Activated T-cell treated with anti-CD3 and anti-CD28 coated beads, Interleukin-2, amount 50 U/mL, for 72 hours (primary cell): Measurements from ENCODE around the gene KIAA1958. TPM values are rescaled to one million over a fixed set of nuclear protein-coding genes. Genes with fewer than 3 reads are reported as not detected.

Experiments
- ATAC-seq, 2 donors: fragments of 150-1000 bp; cut with Tn5 transposase; replicated peaks in 1 of 2; 2 replicates each; pipeline ENCODE4 v1.10.0; 2021; ENCODE audit warnings: moderate library complexity in 2 of 2, mild to moderate bottlenecking in 1 of 2
- DNase-seq, 2 donors: peaks; one replicate each; pipeline ENCODE4 v3.0.0; 2021 to 2022; ENCODE audit warnings: mixed read lengths in 1 of 2
- H3K27ac Mint-ChIP-seq: one replicate; pipeline ENCODE4 v1.8.0; 2022; ENCODE audit warnings: mild to moderate bottlenecking, moderate library complexity, mixed read lengths
- H3K27me3 Mint-ChIP-seq: one replicate; pipeline ENCODE4 v1.8.0; 2022; ENCODE audit warnings: low read depth, mixed read lengths
- H3K36me3 Mint-ChIP-seq, 2 donors: one replicate each; pipeline ENCODE4 v1.8.0; 2022; ENCODE audit warnings: mixed read lengths in 2 of 2, mild to moderate bottlenecking in 1 of 2; ENCODE audit not compliant: insufficient read depth in 2 of 2
- H3K4me1 Mint-ChIP-seq: one replicate; pipeline ENCODE4 v1.8.0; 2022; ENCODE audit warnings: low read depth, mixed read lengths
- H3K4me3 Mint-ChIP-seq, 2 donors: one replicate each; pipeline ENCODE4 v1.8.0; 2022; ENCODE audit warnings: mild to moderate bottlenecking in 2 of 2, mixed read lengths in 2 of 2, moderate library complexity in 2 of 2
- H3K9me3 Mint-ChIP-seq, 2 donors: one replicate each; pipeline ENCODE4 v1.8.0; 2022; ENCODE audit warnings: mixed read lengths in 2 of 2
- total RNA-seq, 2 donors: library from RNA; stranded (reverse); gene quantifications; one replicate each; pipeline ENCODE4 v1.2.3, GENCODE V29; 2022

Gene KIAA1958
- total RNA-seq, 2 donors from 2014 or later = 11.2 to 12.9 TPM

DNA sequence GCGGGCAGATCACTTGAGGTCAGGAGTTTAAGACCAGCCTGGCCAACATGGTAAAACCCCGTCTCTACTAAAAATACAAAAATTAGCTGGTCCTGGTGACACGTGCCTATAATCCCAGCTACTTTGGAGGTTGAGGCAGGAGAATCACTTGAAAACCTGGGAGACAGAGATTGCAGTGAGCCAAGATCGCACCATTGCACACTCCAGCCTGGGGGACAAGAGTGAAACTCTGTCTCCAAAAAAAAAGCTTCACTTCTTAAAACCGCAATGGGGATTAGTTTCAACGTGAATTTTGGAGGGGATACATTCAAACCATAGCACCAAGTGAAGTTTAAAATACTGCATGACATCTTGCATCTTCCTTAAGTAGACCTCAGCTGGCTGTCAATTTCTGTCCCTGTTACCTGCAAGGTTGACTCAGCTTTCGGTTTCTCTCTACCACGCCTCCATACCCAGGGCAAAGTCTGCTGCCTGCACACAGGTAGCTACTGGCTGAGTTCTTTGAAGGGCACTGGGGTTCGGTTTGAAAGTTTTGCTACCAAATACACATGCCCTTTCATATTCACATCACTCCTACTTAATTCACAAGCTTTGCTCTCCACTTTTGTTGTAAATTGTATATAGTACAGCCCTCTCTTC lies 69.3 kb downstream of the KIAA1958 start:
- Mint-ChIP-seq H3K9me3 (no peaks in the 10 kb centered on the region), H3K36me3 (no peaks in the 10 kb centered on the region), H3K27me3 (no peaks in the 10 kb centered on the region), H3K4me3 (no peak overlapping the region), H3K4me1 (peaks cover 12% of the 10 kb centered on the region), H3K27ac (no peak overlapping the region)
- DNase-seq (peak in 1 of 2 donors; percentile 4), ATAC-seq (peak; percentile 52 to 60)

DNA sequence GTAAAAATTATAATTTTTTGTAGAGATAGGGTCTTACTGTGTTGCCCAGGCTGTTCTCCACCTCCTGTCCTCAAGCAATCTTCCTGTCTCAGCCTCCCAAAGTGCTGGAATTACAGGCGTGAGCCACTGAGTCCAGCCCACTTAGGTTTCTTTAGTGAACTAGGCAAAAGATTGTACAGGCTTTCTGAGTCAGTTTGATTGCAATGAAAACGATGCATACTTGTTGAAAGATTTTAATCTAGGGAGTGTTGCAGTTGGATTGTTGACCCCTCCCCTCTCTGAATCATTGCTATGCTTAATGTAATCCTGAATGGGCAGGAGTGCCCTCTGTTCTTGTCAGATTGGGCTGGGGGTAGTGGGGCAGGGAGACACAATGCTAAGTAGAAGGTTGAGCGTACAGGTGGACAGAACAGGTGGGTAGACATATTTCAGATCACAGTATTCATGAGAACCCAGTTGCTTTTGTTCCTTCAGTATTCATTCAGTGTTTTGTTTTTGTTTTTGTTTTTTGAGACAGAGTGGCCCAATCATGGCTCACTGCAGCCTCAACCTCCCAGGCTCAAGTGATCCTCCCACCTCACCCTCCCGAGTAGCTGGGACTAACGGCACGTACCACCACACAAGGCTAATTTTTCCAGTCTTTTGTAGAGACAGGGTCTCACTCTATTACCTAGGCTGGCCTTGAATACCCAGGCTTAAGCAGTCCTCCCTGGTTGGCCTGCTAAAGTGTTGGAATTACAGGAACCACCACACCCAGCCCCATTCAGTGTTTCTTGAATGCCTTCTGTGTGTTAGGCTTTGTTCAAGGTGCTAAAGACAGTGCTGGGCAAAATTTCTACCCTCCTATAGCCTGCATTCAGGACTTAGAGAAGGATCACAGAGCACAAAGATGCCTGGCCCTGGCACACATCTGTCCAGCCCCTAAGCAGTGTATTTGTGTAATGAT lies 70.1 kb downstream of the KIAA1958 start:
- H3K27me3 Mint-ChIP-seq = no peaks in the 10 kb centered on the region
- H3K9me3 Mint-ChIP-seq = no peaks in the 10 kb centered on the region
- no peak for ATAC-seq
- no peak overlapping the region for H3K4me3 Mint-ChIP-seq
- no peaks in the 10 kb centered on the region for H3K36me3 Mint-ChIP-seq
- no peak overlapping the region for H3K27ac Mint-ChIP-seq
- DNase-seq = no peak
- peaks cover 12% of the 10 kb centered on the region for H3K4me1 Mint-ChIP-seq

DNA sequence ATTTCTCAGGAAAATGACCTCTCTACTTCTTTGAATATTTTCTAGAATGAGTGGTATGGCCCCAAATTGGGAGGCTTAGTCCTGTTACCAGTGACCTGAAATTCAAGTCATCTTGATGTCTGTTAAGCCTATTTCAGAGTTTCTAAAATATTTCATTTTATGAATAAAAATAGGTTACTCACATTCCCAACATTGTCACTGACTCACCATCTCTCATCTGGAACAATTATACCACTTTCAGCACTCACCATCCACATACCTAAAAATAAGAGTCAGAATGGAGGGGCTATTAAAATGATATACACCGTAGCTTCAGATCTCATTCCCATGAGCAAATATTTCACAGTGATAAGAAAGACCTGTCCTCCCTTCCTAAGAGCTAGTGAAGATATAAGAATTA lies 71.8 kb downstream of the KIAA1958 start:
- Mint-ChIP-seq H3K27me3 (no peaks in the 10 kb centered on the region), H3K36me3 (no peaks in the 10 kb centered on the region), H3K9me3 (no peaks in the 10 kb centered on the region), H3K4me3 (no peak overlapping the region), H3K27ac (no peak overlapping the region), H3K4me1 (peaks cover 12% of the 10 kb centered on the region)
- ATAC-seq (no peak), DNase-seq (no peak)

DNA sequence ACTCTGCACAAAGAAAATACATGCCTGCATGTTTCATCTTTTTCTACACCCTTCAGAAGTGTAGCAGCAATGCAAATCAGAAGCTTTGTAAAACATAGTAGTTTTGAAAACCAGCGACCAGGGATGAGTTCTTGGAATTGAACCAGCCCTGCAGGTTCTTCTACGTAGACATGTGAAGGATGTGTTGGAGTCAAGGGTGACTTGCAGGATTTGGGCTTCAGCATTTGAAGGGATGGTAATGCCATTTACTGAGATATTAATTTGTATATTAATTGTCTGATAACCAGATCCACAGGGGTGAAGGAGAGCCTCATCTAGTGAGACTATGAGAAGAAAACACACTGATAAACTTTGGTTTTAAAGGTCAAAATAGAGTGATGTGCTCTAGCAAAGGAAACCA lies 72.4 kb downstream of the KIAA1958 start:
- H3K4me1 Mint-ChIP-seq = peaks cover 12% of the 10 kb centered on the region
- no peaks in the 10 kb centered on the region for H3K36me3 Mint-ChIP-seq
- H3K9me3 Mint-ChIP-seq = no peaks in the 10 kb centered on the region
- DNase-seq (no peak), ATAC-seq (no peak)
- H3K27ac Mint-ChIP-seq = no peak overlapping the region
- H3K4me3 Mint-ChIP-seq = no peak overlapping the region
- no peaks in the 10 kb centered on the region for H3K27me3 Mint-ChIP-seq

DNA sequence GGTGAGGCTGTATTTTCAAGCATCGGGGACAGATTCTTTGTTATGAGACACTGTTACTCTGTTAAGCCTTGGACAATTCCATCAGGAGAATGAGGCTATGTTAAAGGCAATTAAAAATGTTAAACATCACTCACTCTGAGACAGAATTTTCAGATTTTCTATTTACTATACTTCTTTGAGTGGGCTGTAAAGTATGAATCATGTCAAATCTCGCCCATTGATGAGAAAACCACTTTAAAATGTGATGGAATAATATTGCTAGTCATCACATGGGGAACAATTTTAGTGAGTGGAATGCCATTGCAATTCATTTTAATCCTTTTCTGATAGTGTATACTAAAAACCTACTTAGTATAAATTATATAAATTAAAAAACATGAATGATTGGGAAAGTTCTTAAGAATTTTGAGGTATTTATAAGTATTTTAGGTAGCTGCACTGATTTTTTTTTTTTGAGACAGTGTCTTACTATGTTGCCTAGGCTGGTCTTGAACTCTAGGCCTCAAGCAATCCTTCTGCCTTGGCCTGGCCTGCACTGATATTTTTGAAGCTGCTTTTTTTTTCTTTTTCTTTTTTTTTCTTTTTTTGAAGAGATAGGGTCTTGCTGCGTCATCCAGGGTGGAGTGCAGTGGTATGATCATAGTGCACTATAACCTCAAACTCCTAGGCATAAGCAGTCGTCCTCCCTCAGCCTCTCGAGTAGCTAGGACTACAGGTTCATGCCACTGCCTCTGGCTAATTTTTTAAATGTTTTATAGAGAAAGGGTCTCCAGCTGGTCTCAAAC lies 73.2 kb downstream of the KIAA1958 start:
- DNase-seq (no peak), ATAC-seq (no peak)
- H3K9me3 Mint-ChIP-seq = no peaks in the 10 kb centered on the region
- H3K4me1 Mint-ChIP-seq = peaks cover 12% of the 10 kb centered on the region
- no peaks in the 10 kb centered on the region for H3K27me3 Mint-ChIP-seq
- no peak overlapping the region for H3K27ac Mint-ChIP-seq
- no peak overlapping the region for H3K4me3 Mint-ChIP-seq
- H3K36me3 Mint-ChIP-seq = no peaks in the 10 kb centered on the region

DNA sequence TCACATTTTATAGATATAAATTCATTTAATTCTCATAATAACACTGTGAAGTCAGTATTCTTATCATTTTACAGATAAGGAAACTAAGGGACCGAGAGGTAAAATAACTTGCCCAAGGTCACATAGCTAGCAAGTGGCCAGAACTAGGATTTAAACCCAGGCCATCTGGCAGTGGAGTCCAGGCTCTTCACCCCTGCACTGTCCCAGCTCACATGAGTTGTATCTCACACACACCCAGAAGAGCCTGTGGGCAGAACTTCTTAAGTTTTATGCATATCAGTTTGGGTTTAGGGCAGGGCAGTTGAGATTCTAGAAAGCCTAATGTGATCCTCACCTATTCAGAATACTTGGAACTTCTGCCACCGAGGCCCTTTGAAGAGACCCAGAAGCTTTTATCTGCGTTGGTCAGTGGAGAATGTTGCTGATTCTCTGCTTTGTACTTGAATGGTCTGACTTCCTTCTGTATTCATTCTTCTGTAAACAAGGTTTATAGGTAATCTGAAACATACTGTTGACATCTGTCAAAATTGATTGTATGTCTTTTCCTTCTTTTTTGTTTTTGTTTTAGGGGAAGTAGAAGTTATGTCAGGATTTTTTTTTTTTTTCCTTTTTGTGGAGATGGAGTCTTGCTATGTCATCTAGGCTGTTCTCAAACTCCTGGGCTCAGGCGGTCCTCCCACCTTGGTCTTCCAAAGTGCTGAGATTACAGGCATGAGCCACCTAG lies 75.8 kb downstream of the KIAA1958 start:
- Mint-ChIP-seq H3K36me3 (no peaks in the 10 kb centered on the region), H3K4me3 (no peak overlapping the region), H3K9me3 (no peaks in the 10 kb centered on the region), H3K27me3 (no peaks in the 10 kb centered on the region), H3K27ac (no peak overlapping the region), H3K4me1 (no peaks in the 10 kb centered on the region)
- no peak for ATAC-seq
- no peak for DNase-seq

DNA sequence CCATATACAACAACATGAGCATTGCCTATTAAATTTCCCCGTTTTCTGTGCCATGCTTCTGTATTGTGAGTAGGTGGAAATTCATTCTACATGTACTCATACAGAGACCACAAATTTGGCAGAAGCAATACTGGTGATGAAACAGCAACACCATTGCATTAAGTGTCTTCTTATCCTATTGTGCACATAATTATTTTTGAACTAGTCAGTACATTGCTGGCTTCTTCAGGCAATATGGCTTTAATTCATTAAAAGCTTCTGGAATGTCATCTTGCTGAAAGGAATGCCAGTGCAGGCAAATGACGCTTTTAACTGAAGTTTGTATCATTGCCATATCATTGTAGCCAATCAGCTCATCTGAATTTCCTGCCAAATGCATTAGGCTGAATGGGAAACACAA lies 82.6 kb downstream of the KIAA1958 start:
- no peaks in the 10 kb centered on the region for H3K27me3 Mint-ChIP-seq
- ATAC-seq (no peak), DNase-seq (no peak)
- H3K4me1 Mint-ChIP-seq = no peaks in the 10 kb centered on the region
- H3K4me3 Mint-ChIP-seq = no peak overlapping the region
- H3K36me3 Mint-ChIP-seq = no peaks in the 10 kb centered on the region
- H3K27ac Mint-ChIP-seq = no peak overlapping the region
- no peaks in the 10 kb centered on the region for H3K9me3 Mint-ChIP-seq

DNA sequence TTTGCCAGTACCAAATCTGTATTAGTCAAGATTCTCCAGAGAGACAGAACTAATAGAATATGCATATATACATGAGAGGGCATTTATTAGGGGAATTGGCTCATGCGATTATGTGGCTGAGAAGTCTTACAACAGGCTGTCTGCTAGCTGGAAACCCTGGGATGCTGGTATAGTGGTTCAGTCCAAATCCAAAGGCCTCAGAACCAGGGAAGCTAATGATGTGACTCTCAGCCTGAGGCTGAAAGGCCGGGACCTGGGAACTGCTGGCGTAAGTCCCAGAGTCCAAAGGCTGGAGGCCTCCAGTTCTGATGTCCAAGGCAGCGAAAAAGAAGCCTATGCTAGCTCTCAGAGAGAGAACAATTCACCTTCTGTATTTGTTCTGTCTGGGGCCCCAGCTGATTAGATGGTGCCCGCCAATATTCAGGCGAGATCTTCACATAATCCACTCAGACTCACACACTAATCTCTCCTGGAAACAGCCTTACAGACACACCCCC lies 84.1 kb downstream of the KIAA1958 start:
- Mint-ChIP-seq H3K4me3 (no peak overlapping the region), H3K36me3 (peaks cover 3 to 6% of the 10 kb centered on the region in 2 donors), H3K27me3 (no peaks in the 10 kb centered on the region), H3K4me1 (peaks cover 4% of the 10 kb centered on the region), H3K27ac (no peak overlapping the region), H3K9me3 (no peaks in the 10 kb centered on the region)
- no peak for DNase-seq
- ATAC-seq = no peak

DNA sequence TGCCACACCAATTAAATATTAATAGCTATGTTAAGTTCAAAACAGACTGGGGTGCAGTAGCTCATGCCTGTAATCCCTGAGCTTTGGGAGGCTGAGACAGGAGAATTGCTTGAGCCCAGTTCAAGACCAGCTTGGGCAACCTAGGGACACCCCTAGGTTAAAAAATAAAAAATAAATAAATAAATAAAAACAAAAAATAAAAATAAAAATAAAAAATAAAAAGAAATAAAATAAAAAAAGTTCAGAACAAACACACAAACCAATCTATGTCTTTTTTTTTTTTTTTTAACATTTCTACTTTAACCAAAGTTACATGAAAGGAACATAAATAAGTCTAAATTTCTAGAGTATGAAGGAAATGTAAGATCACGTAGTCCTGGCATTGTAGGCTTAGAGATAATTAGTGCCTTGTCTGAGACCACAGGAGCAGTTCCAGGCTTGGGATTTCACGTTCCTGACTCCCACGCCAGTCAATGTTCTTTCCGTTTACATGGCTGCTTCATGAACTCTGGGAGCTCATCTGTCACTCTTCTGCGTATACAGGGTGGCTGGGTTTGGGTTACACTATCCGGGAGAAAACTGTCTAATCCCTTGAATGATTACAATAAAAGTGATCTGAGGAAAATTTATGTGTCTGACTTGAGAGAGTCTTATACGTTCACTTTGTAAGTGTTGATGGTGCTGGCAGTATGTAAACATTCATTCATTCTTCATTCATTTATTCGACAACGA lies 85.2 kb downstream of the KIAA1958 start:
- Mint-ChIP-seq H3K27ac (no peak overlapping the region), H3K9me3 (no peaks in the 10 kb centered on the region), H3K4me3 (no peak overlapping the region)

DNA sequence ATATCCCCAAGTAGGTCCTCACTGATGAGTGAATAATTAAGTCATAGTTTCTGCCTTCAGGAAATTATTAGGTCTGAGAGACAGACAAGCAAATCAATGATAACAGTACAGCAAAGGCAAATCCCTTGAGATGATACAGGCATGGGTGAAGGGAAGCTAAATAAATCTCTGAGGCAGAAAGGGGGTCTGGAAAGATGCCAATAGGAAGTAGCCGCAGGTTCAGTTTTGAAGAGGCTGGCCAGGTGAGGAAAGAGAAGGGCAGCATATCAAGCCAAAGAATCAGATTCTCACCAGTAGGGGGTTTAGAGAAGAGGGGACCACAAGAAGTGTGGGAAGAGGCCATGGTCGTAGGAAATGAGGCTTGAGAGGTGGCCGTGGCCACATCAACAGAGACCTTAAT lies 85.8 kb downstream of the KIAA1958 start:
- H3K4me3 Mint-ChIP-seq = no peak overlapping the region
- peaks cover 4% of the 10 kb centered on the region for H3K4me1 Mint-ChIP-seq
- H3K27me3 Mint-ChIP-seq = no peaks in the 10 kb centered on the region
- no peaks in the 10 kb centered on the region for H3K9me3 Mint-ChIP-seq
- peaks cover 3 to 6% of the 10 kb centered on the region in 2 donors for H3K36me3 Mint-ChIP-seq
- no peak for DNase-seq
- no peak overlapping the region for H3K27ac Mint-ChIP-seq
- ATAC-seq = no peak

More for the DNA sequence above, 85.2 kb downstream of the KIAA1958 start:
- ATAC-seq (no peak), DNase-seq (no peak)
- Mint-ChIP-seq H3K4me1 (peaks cover 4% of the 10 kb centered on the region), H3K36me3 (peaks cover 3 to 6% of the 10 kb centered on the region in 2 donors), H3K27me3 (no peaks in the 10 kb centered on the region)

DNA sequence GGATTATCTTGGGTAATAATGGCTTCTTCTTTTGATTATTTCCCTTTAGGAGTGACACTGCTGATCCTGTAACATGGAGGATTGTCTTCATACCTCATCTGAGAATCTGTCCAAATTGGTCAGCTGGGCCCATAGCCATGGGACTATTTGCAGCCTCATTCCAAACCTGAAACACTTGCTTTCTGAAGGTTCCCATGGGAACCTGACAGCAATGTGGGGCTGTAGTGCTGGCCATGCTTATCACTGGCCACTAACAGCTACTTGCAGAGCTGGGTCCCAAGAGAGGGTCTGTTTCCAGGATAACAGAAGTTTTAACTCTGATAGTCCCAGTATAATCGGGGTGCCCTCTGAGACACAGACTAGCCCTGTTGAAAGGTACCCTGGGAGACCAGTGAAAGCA lies 87.4 kb downstream of the KIAA1958 start:
- Mint-ChIP-seq H3K4me3 (no peak overlapping the region), H3K9me3 (no peaks in the 10 kb centered on the region), H3K36me3 (peaks cover 3 to 6% of the 10 kb centered on the region in 2 donors), H3K27me3 (no peaks in the 10 kb centered on the region), H3K27ac (no peak overlapping the region), H3K4me1 (peaks cover 4% of the 10 kb centered on the region)
- DNase-seq (no peak), ATAC-seq (no peak)

DNA sequence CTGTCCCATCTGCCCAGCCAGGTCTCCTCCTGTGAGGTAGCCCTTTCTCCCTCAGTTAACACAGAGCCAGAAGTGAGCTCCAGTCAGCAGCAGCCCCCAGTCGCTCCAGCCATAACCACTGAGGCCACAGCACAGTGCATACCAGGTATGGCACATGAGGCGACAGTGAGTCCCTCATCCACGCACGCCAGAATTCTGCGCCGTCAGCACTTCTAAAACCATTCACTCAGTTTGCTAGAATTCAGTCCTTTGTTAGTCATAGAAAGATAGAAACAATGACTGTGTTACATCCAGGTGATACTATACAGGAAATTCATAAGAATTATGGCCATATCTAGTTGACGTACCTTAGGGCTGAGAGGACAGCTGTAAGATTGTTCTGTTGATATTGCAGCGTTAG lies 88.5 kb downstream of the KIAA1958 start:
- Mint-ChIP-seq H3K27ac (no peak overlapping the region), H3K4me3 (no peak overlapping the region), H3K36me3 (peaks cover 3 to 6% of the 10 kb centered on the region in 2 donors), H3K9me3 (no peaks in the 10 kb centered on the region), H3K4me1 (peaks cover 4% of the 10 kb centered on the region), H3K27me3 (no peaks in the 10 kb centered on the region)
- ATAC-seq = no peak
- DNase-seq = no peak
